Measurements from ENCODE around the gene SOWAHD.

- TF ChIP-seq POLR2AphosphoS5 (IDR thresholded peaks at IDR 0.05) = no peak
- no peak for TF ChIP-seq CTCF (IDR thresholded peaks at IDR 0.05)
Measured at GRCh38 chrX:119735467-119735866, 22.9 kb upstream of the SOWAHD start.
